CD14-positive monocyte (primary cell): ENCODE data around the gene TBC1D19. TPM values are rescaled to one million over a fixed set of nuclear protein-coding genes. Genes with fewer than 3 reads are reported as not detected.

Experiments
- DNase-seq, 3 donors: peaks; one replicate each; pipeline ENCODE4 v3.0.0-alpha.2; 2011 to 2022
- H2AFZ ChIP-seq: 2 replicates; pipeline ENCODE4 v1.6.0; 2012; ENCODE audit warnings: mild to moderate bottlenecking, low read depth, low read length, inconsistent platforms; ENCODE audit not compliant: insufficient read depth, poor library complexity, severe bottlenecking
- H3K27ac ChIP-seq, 2 donors: 1 replicate in 1 of 2; 2 replicates in 1 of 2; pipeline ENCODE4 v1.5.1; 2012 to 2013; ENCODE audit warnings: low read length in 2 of 2, control low read depth in 1 of 2, inconsistent platforms in 1 of 2, low read depth in 1 of 2, mild to moderate bottlenecking in 1 of 2
- H3K27me3 ChIP-seq, 2 donors: one replicate each; pipeline versions ENCODE4 v1.6.0 to v1.6.1; 2011 to 2013; ENCODE audit warnings: low read length in 2 of 2; ENCODE audit not compliant: control insufficient read depth in 2 of 2, insufficient read depth in 2 of 2
- H3K36me3 ChIP-seq, 2 donors: replicated peaks in 1 of 2; 1 replicate in 1 of 2; 2 replicates in 1 of 2; pipeline versions ENCODE4 v1.5.1 to v1.6.1; 2012 to 2013; ENCODE audit warnings: low read length in 2 of 2, control low read depth in 1 of 2, inconsistent platforms in 1 of 2, mild to moderate bottlenecking in 1 of 2; ENCODE audit not compliant: insufficient read depth in 2 of 2, control insufficient read depth in 1 of 2
- H3K4me1 ChIP-seq, 2 donors: 1 replicate in 1 of 2; 2 replicates in 1 of 2; pipeline versions ENCODE4 v1.5.1 to v1.6.1; 2012 to 2013; ENCODE audit warnings: low read length in 2 of 2, control low read depth in 1 of 2, inconsistent platforms in 1 of 2, mild to moderate bottlenecking in 1 of 2, moderate library complexity in 1 of 2; ENCODE audit not compliant: insufficient read depth in 2 of 2, control insufficient read depth in 1 of 2
- H3K4me2 ChIP-seq: replicated peaks from 2 replicates; pipeline ENCODE3; 2012; ENCODE audit warnings: low read length, moderate library complexity, mild to moderate bottlenecking; ENCODE audit not compliant: poor library complexity, severe bottlenecking; ENCODE audit errors: extremely low read depth
- H3K4me3 ChIP-seq, 3 experiments: fragments of 200-600 bp in 1 of 3; sonication (generic) in 1 of 3; replicated peaks in 1 of 3; 1 replicate in 2 of 3; 2 replicates in 1 of 3; pipeline ENCODE4 v1.5.1; 2011 to 2013; ENCODE audit warnings: low read length in 3 of 3, mild to moderate bottlenecking in 3 of 3, control low read depth in 2 of 3, low read depth in 2 of 3, inconsistent platforms in 1 of 3, moderate library complexity in 1 of 3
- H3K79me2 ChIP-seq: 2 replicates; pipeline ENCODE4 v1.6.0; 2012; ENCODE audit warnings: mild to moderate bottlenecking, control low read depth, inconsistent platforms, low read length, moderate library complexity; ENCODE audit not compliant: insufficient read depth
- H3K9ac ChIP-seq: 2 replicates; pipeline ENCODE4 v1.6.0; 2017; ENCODE audit warnings: low read length, mild to moderate bottlenecking; ENCODE audit not compliant: insufficient read depth, poor library complexity, severe bottlenecking
- H3K9me3 ChIP-seq, 2 donors: replicated peaks in 1 of 2; 1 replicate in 1 of 2; 2 replicates in 1 of 2; pipeline versions ENCODE4 v1.5.1 to v1.6.1; 2012 to 2013; ENCODE audit warnings: low read length in 2 of 2, control low read depth in 1 of 2; ENCODE audit not compliant: control insufficient read depth in 1 of 2, insufficient read depth in 1 of 2
- H4K20me1 ChIP-seq: 2 replicates; pipeline ENCODE4 v1.6.0; 2012; ENCODE audit warnings: mild to moderate bottlenecking, low read length, control low read depth, moderate library complexity; ENCODE audit not compliant: insufficient read depth
- H3K27ac Mint-ChIP-seq, 7 donors: one replicate each; pipeline ENCODE4 v1.8.0; 2020; ENCODE audit warnings: mild to moderate bottlenecking in 7 of 7, mixed read lengths in 7 of 7, moderate library complexity in 6 of 7, inconsistent platforms in 2 of 7
- H3K27me3 Mint-ChIP-seq, 3 donors: one replicate each; pipeline ENCODE4 v1.8.0; 2021 to 2022; ENCODE audit warnings: low read depth in 3 of 3, mild to moderate bottlenecking in 3 of 3, mixed read lengths in 3 of 3, moderate library complexity in 3 of 3, inconsistent platforms in 1 of 3
- H3K36me3 Mint-ChIP-seq, 2 donors: one replicate each; pipeline ENCODE4 v1.8.0; 2020; ENCODE audit warnings: mixed read lengths in 2 of 2, inconsistent platforms in 1 of 2, mild to moderate bottlenecking in 1 of 2
- H3K4me1 Mint-ChIP-seq: one replicate; pipeline ENCODE4 v1.8.0; 2020; ENCODE audit warnings: mild to moderate bottlenecking, mixed read lengths
- H3K4me3 Mint-ChIP-seq, 2 donors: one replicate each; pipeline ENCODE4 v1.8.0; 2020; ENCODE audit warnings: mild to moderate bottlenecking in 2 of 2, mixed read lengths in 2 of 2, moderate library complexity in 1 of 2
- H3K9me3 Mint-ChIP-seq, 7 donors: one replicate each; pipeline ENCODE4 v1.8.0; 2020 to 2022; ENCODE audit warnings: mixed read lengths in 7 of 7, mild to moderate bottlenecking in 6 of 7, moderate library complexity in 6 of 7, inconsistent platforms in 2 of 7
- WGBS: methylation state at CpG from one replicate; pipeline ENCODE4 v1.1.5; 2013; ENCODE audit warnings: missing lambda C conversion rate; ENCODE audit not compliant: insufficient coverage; 5-methylcytosine and 5-hydroxymethylcytosine counted together
- intact Hi-C, 2 donors: fragments of 100-400 bp; cut with micrococcal nuclease; formaldehyde crosslinking; loops; one replicate each; pipeline versions ENCODE4 v1.15.0 to v1.15.1; 2023
- polyA plus RNA-seq, 3 donors: library from polyadenylated mRNA; depleted of rRNA in 1 of 3; unstranded in 2 of 3; stranded (reverse) in 1 of 3; fragments of 300-500 nt in 2 of 3; fragments of >200 nt in 1 of 3; fragmentation: Illumina TruSeq in 2 of 3; gene quantifications; 1 replicate in 2 of 3; 2 replicates in 1 of 3; pipeline ENCODE4 v1.2.3, GENCODE V29; 2012 to 2021
- TF ChIP-seq, protein P1 (sequence below): fragments of 200-600 bp; IDR thresholded peaks from one replicate; pipeline ENCODE4 v1.8.0; 2022; ENCODE audit warnings: antibody characterized with exemption, mild to moderate bottlenecking

Gene TBC1D19
- polyA plus RNA-seq, 3 donors = 0.19 to 0.84 (median 0.33) TPM

DNA sequence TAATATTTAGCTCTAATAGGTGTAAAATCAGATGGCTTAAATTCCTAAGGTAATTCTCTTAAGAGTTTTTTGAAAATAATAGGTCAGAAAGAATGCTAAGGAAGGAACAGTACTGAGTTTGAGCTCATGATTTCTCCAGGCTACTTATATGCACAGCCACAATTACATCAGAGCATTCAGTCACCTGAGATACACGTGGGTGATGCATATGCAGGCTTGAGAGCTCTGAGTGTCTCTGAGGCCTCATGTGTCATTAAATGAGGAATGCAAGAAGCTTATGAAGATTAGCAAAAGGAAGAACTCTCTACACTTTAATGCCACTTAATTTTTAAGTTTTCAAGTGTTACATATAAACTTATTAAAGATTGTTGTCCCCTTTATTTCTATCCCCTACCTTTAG is 152.7 kb downstream of the TBC1D19 start:
- H4K20me1 ChIP-seq = no peaks in the 10 kb centered on the region
- no peaks in the 10 kb centered on the region for H3K4me1 ChIP-seq
- H3K36me3 Mint-ChIP-seq = no peaks in the 10 kb centered on the region
- H3K27ac ChIP-seq = no peak overlapping the region
- intact Hi-C loops = no loop called here
- H3K9me3 ChIP-seq = no peaks in the 10 kb centered on the region
- TF ChIP-seq, protein P1, sequence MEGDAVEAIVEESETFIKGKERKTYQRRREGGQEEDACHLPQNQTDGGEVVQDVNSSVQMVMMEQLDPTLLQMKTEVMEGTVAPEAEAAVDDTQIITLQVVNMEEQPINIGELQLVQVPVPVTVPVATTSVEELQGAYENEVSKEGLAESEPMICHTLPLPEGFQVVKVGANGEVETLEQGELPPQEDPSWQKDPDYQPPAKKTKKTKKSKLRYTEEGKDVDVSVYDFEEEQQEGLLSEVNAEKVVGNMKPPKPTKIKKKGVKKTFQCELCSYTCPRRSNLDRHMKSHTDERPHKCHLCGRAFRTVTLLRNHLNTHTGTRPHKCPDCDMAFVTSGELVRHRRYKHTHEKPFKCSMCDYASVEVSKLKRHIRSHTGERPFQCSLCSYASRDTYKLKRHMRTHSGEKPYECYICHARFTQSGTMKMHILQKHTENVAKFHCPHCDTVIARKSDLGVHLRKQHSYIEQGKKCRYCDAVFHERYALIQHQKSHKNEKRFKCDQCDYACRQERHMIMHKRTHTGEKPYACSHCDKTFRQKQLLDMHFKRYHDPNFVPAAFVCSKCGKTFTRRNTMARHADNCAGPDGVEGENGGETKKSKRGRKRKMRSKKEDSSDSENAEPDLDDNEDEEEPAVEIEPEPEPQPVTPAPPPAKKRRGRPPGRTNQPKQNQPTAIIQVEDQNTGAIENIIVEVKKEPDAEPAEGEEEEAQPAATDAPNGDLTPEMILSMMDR = no peak
- peaks cover 2% of the 10 kb centered on the region for H3K4me1 Mint-ChIP-seq
- no peak overlapping the region for H3K4me3 Mint-ChIP-seq
- no peaks in the 10 kb centered on the region for H3K27me3 Mint-ChIP-seq
- no peak overlapping the region for H3K9ac ChIP-seq
- no peaks in the 10 kb centered on the region for H3K79me2 ChIP-seq
- H3K4me3 ChIP-seq = no peak overlapping the region
- peaks cover 0 to 2% (median 0%) of the 10 kb centered on the region in 7 donors for H3K9me3 Mint-ChIP-seq
- H3K36me3 ChIP-seq = no peaks in the 10 kb centered on the region
- no peak overlapping the region for H3K27ac Mint-ChIP-seq
- WGBS = no CpG with 5 or more reads among the region's 1 CpG
- H2AFZ ChIP-seq = no peak overlapping the region
- H3K27me3 ChIP-seq = no peaks in the 10 kb centered on the region
- no peak for DNase-seq
- H3K4me2 ChIP-seq = no peak overlapping the region

DNA sequence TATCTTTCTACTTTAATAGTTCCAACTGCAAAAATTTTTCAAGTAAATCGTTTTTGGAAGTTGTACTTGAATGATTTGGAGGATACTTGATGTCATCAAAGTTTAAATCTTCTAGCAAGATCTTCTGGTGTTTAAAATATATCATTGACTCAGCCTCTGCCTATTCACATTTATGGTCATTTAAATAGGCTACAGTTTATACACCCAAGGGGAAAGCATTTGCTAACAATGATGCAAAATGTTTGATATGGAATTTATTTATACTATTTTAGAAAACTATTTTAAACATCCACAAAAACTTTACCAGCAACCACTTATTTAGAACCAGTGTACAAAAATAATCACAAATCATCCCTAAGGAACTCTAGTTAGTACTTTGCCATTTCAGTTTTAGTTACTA is 153.5 kb downstream of the TBC1D19 start:
- no peaks in the 10 kb centered on the region for H4K20me1 ChIP-seq
- intact Hi-C loops = no loop called here
- no peak overlapping the region for H3K27ac ChIP-seq

More for the DNA sequence above, 153.5 kb downstream of the TBC1D19 start:
- no peaks in the 10 kb centered on the region for H3K9me3 Mint-ChIP-seq
- Histone ChIP-seq H3K4me3 (no peak overlapping the region), H3K9ac (no peak overlapping the region), H3K79me2 (no peaks in the 10 kb centered on the region), H3K4me1 (no peaks in the 10 kb centered on the region), H3K36me3 (no peaks in the 10 kb centered on the region), H2AFZ (no peak overlapping the region), H3K4me2 (no peak overlapping the region), H3K9me3 (no peaks in the 10 kb centered on the region), H3K27me3 (no peaks in the 10 kb centered on the region)
- no peak overlapping the region for H3K4me3 Mint-ChIP-seq
- H3K36me3 Mint-ChIP-seq = no peaks in the 10 kb centered on the region
- H3K27me3 Mint-ChIP-seq = no peaks in the 10 kb centered on the region
- H3K27ac Mint-ChIP-seq = no peak overlapping the region
- no peaks in the 10 kb centered on the region for H3K4me1 Mint-ChIP-seq
- WGBS = no CpG with 5 or more reads among the region's 1 CpG
- TF ChIP-seq, protein P1 = no peak
- no peak for DNase-seq
